K562 (cell line): ENCODE results near the gene COQ2. TPM values are rescaled to one million over a fixed set of nuclear protein-coding genes. Genes with fewer than 3 reads are reported as not detected.

ENCODE experiments used
- ATAC-seq: fragments of 200-7000 bp; cut with Tn5 transposase; 3 replicates; pipeline ENCODE4 v1.9.1; 2020; ENCODE audit warnings: moderate library complexity
- BruUV-seq: library from RNA; stranded (reverse); fragments of 400-500 nt; replicated peaks from 2 replicates; lab custom pipeline; 2021; lab: Mats Ljungman, UMichigan
- CTCF ChIA-PET: fragments of 300-600 bp; formaldehyde crosslinking; extraction: SDS; loops from one replicate; lab custom pipeline; 2021; ENCODE audit warnings: low intra/inter-chr PET ratio; lab: Yijun Ruan, JAX
- POLR2A ChIA-PET: fragments of 300-600, 350-650 bp; sonication (Branson Sonifier 250); formaldehyde crosslinking; extraction: SDS; loops from one replicate; lab custom pipeline; 2021; ENCODE audit warnings: antibody characterized with exemption, inconsistent platforms; lab: Yijun Ruan, JAX
- DNase-seq, 4 experiments: peaks; one replicate each; pipeline versions ENCODE4 v3.0.0 to v3.0.0-alpha.2; 2011 to 2018; ENCODE audit warnings: low spot score in 3 of 4, mixed read lengths in 3 of 4; ENCODE audit errors: extremely low read depth in 1 of 4
- FAIRE-seq: peaks from 2 replicates; lab custom pipeline; 2011; peaks lifted over from hg19 to GRCh38; lab: Jason Lieb, UNC
- H2AFZ ChIP-seq: 2 replicates; pipeline ENCODE4 v1.6.0; 2011; ENCODE audit warnings: low read depth, low read length, control low read depth, inconsistent platforms
- H3K27ac ChIP-seq: fragments of 200-600 bp; 3 replicates; pipeline ENCODE4 v1.8.0; 2011; ENCODE audit warnings: low read depth, mild to moderate bottlenecking, control low read depth, inconsistent platforms, low read length, moderate library complexity, mixed read lengths; ENCODE audit errors: extremely low read depth
- H3K27me3 ChIP-seq, 2 experiments: fragments of 300-600 bp in 1 of 2; 2 replicates in 1 of 2; 3 replicates in 1 of 2; pipeline versions ENCODE4 v1.6.0 to v1.8.0; 2011; ENCODE audit warnings: inconsistent platforms in 2 of 2, low read length in 2 of 2, mild to moderate bottlenecking in 1 of 2, mixed read lengths in 1 of 2, moderate library complexity in 1 of 2; ENCODE audit not compliant: control insufficient read depth in 2 of 2, insufficient read depth in 2 of 2
- H3K36me3 ChIP-seq: fragments of 300-600 bp; 3 replicates; pipeline ENCODE4 v1.8.0; 2011; ENCODE audit warnings: mild to moderate bottlenecking, low read length, inconsistent platforms; ENCODE audit not compliant: control insufficient read depth, insufficient read depth
- H3K4me1 ChIP-seq, 2 experiments: fragments of 200-600 bp in 1 of 2; replicated peaks in 1 of 2; 2 replicates in 1 of 2; 3 replicates in 1 of 2; pipeline versions ENCODE4 v1.5.1 to v1.8.0; 2011; ENCODE audit warnings: inconsistent platforms in 2 of 2, low read length in 2 of 2, mild to moderate bottlenecking in 1 of 2, mixed read lengths in 1 of 2, moderate library complexity in 1 of 2; ENCODE audit not compliant: control insufficient read depth in 2 of 2, insufficient read depth in 2 of 2
- H3K4me2 ChIP-seq: 2 replicates; pipeline ENCODE4 v1.6.1; 2011; ENCODE audit warnings: low read length, control low read depth, inconsistent platforms, mixed read lengths; ENCODE audit not compliant: insufficient read depth
- H3K4me3 ChIP-seq: fragments of 200-600 bp; sonication (generic), shearing (Covaris generic); 2 replicates; pipeline ENCODE4 v1.5.1; 2016; ENCODE audit warnings: control low read depth, inconsistent platforms
- H3K79me2 ChIP-seq: fragments of 200-600 bp; 3 replicates; pipeline ENCODE4 v1.8.0; 2011; ENCODE audit warnings: low read length, inconsistent platforms; ENCODE audit not compliant: control insufficient read depth, insufficient read depth
- H3K9ac ChIP-seq, 2 experiments: 2 replicates each; pipeline versions ENCODE4 v1.6.0 to v1.6.1; 2011; ENCODE audit warnings: low read depth in 2 of 2, low read length in 2 of 2, control low read depth in 1 of 2, inconsistent platforms in 1 of 2, mild to moderate bottlenecking in 1 of 2, mixed read lengths in 1 of 2; ENCODE audit not compliant: insufficient read depth in 1 of 2
- H3K9me1 ChIP-seq: one replicate; pipeline ENCODE4 v1.6.0; 2011; ENCODE audit warnings: inconsistent platforms, mild to moderate bottlenecking, low read length, moderate library complexity; ENCODE audit not compliant: control insufficient read depth, insufficient read depth
- H3K9me3 ChIP-seq: replicated peaks from 2 replicates; pipeline ENCODE4 v1.5.1; 2011; ENCODE audit warnings: low read depth, low read length, inconsistent platforms; ENCODE audit not compliant: control insufficient read depth, insufficient read depth
- H4K20me1 ChIP-seq: replicated peaks from 2 replicates; pipeline ENCODE4 v1.6.1; 2011; ENCODE audit warnings: low read length, inconsistent platforms, mixed read lengths; ENCODE audit not compliant: control insufficient read depth, insufficient read depth
- FOXA3 ChIP-seq, 2 experiments: fragments of 450-650 bp in 1 of 2; sonication (generic) in 1 of 2; formaldehyde crosslinking; IDR thresholded peaks in 1 of 2; conservative IDR thresholded peaks in 1 of 2; 2 replicates each; pipeline versions ENCODE4 v1.4.0 to v1.8.0; 2020 to 2022; ENCODE audit warnings: mild to moderate bottlenecking in 2 of 2, missing genetic modification reagents in 1 of 2
- HMGN3 ChIP-seq: IDR thresholded peaks from 2 replicates; pipeline ENCODE4 v1.6.1; 2011; ENCODE audit warnings: borderline replicate concordance, low read depth, mild to moderate bottlenecking, mixed read lengths, low read length; ENCODE audit not compliant: insufficient read length; ENCODE audit errors: extremely low read depth
- KLF10 ChIP-seq: fragments of 250-450 bp; sonication (Bioruptor Pico); IDR thresholded peaks from 2 replicates; pipeline ENCODE4 v1.6.1; 2021; ENCODE audit warnings: matching md5 sums
- NUFIP1 ChIP-seq: fragments of 450-650 bp; IDR thresholded peaks from 2 replicates; pipeline ENCODE4 v1.6.1; 2018; ENCODE audit not compliant: partially characterized antibody
- PRPF4 ChIP-seq: fragments of 200-400 bp; formaldehyde crosslinking; IDR thresholded peaks from one replicate; pipeline ENCODE4 v1.6.1; 2017; ENCODE audit warnings: low read length, low read depth, mild to moderate bottlenecking; ENCODE audit not compliant: insufficient read depth, poor library complexity, severe bottlenecking
- TEAD2 ChIP-seq: fragments of 450-650 bp; IDR thresholded peaks from 2 replicates; pipeline ENCODE4 v1.6.1; 2016; ENCODE audit warnings: missing genetic modification characterization, control low read depth, missing compliant biosample characterization
- YBX1 ChIP-seq: fragments of 450-650 bp; IDR thresholded peaks from 2 replicates; pipeline ENCODE4 v1.7.1; 2016; ENCODE audit warnings: mild to moderate bottlenecking
- ZNF445 ChIP-seq: fragments of 250-450 bp; sonication (Bioruptor Pico); IDR thresholded peaks from 2 replicates; pipeline ENCODE4 v1.4.0; 2020; ENCODE audit warnings: low read depth, mild to moderate bottlenecking, moderate library complexity
- WGBS: fragments of 100-300 bp; shearing (Covaris generic); methylation state at CpG from one replicate; pipeline ENCODE4 v1.1.6; 2016; ENCODE audit warnings: low coverage, mixed read lengths; ENCODE audit not compliant: insufficient coverage; ENCODE audit errors: missing lambda C conversion rate; 5-methylcytosine and 5-hydroxymethylcytosine counted together
- in situ Hi-C: fragments of 300-500 bp; cut with MboI; formaldehyde crosslinking; loops from 4 replicates; pipeline ENCODE4 v1.15.0; 2018; ENCODE audit warnings: inconsistent platforms, mixed read lengths
- intact Hi-C: fragments of 100-400 bp; cut with micrococcal nuclease; formaldehyde crosslinking; loops from 2 replicates; pipeline ENCODE4 v1.14.2; 2022
- polyA plus RNA-seq, 8 experiments: library from polyadenylated mRNA; depleted of rRNA in 4 of 8; stranded (reverse) in 5 of 8; unstranded in 3 of 8; fragments of >200 nt; fragmentation: Nextera tagmentation in 2 of 8; fragmentation: Illumina TruSeq in 1 of 8; extraction: Ambion mirVana in 2 of 8; extraction: Trizol in 1 of 8; gene quantifications; 2 replicates each; pipeline versions ENCODE4 v1.2.1 to v1.2.3, GENCODE V29; 2011 to 2014; ENCODE audit warnings: inconsistent platforms in 1 of 8, missing spikeins in 1 of 8
- total RNA-seq, 7 experiments: library from RNA; depleted of rRNA in 6 of 7; stranded (reverse); fragments of >200 nt in 6 of 7; fragmentation: Illumina TruSeq in 2 of 7; extraction: Trizol in 2 of 7; gene quantifications; 2 replicates each; pipeline versions ENCODE4 v1.2.1 to v1.2.3, GENCODE V29; 2011 to 2021; ENCODE audit warnings: low replicate concordance in 1 of 7
- TF ChIP-seq, protein P1 (sequence below): fragments of 450-650 bp; IDR thresholded peaks from 2 replicates; pipeline ENCODE4 v1.6.1; 2016; ENCODE audit warnings: borderline replicate concordance
- TF ChIP-seq, protein P2 (sequence below): fragments of 250-450 bp; sonication (Bioruptor Pico); IDR thresholded peaks from 2 replicates; pipeline ENCODE4 v1.4.0; 2020; ENCODE audit warnings: mild to moderate bottlenecking, moderate library complexity
- TF ChIP-seq, protein P3 (sequence below): fragments of 450-650 bp; IDR thresholded peaks from 2 replicates; pipeline ENCODE4 v1.6.1; 2016; ENCODE audit warnings: low read depth

The COQ2 gene
- total and polyA plus RNA-seq, 9 of the 15 experiments (the other 6 are each of a cell fraction or from before 2014, with no cell fraction given) = 1.9 to 13.5 (median 11.8) TPM

DNA sequence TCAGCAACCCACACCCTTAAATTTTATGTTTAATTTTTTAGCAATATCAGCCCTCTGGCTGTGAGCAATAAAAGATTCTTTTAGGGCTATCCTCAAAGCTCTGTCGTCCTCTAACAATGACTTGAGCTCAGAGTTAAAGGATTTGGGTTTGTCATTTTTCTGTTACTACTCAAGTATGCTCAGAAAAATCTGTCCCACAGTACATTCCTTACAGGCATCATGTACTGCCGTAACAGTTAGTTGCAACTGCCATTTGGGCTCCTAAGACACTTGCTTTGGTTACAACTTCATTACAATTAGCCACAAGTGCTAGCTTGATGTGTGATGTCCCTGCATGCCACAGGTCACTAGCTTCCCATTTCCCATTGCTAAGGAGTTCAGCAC lies 33.2 kb downstream of the COQ2 start:
- Histone ChIP-seq H3K79me2 (no peaks in the 10 kb centered on the region), H3K4me3 (no peak overlapping the region), H3K9me1 (no peaks in the 10 kb centered on the region), H3K4me2 (no peak overlapping the region), H3K9ac (no peak overlapping the region), H3K4me1 (no peaks in the 10 kb centered on the region; a peak in 2 of 5 replicates), H3K9me3 (no peaks in the 10 kb centered on the region), H3K27me3 (no peaks in the 10 kb centered on the region), H4K20me1 (no peaks in the 10 kb centered on the region; the same call in 1 of the 2 replicates), H3K36me3 (no peaks in the 10 kb centered on the region), H3K27ac (no peak overlapping the region), H2AFZ (no peak overlapping the region)
- intact Hi-C loops = no loop called here
- FAIRE-seq (no peak), DNase-seq (no peak), ATAC-seq (no peak)
- ChIA-PET CTCF (no interaction called here), POLR2A (interaction anchor here (1.0 kb wide), 1 partner anchor 18 kb away, joined by 3 read pairs; no protein-coding TSS in a partner anchor)
- in situ Hi-C loops = no loop called here
- WGBS = 31% methylated on average over 2 of the region's 2 CpGs
- BruUV-seq = no TSS peak
- TF ChIP-seq ZNF445 (CRISPR knock-in tag) (no peak), FOXA3 (CRISPR knock-in tag; conservative IDR thresholded peaks at IDR 0.05 in 1 of 2, IDR thresholded peaks at IDR 0.05 in 1 of 2) (no peak), KLF10 (CRISPR knock-in tag) (no peak), YBX1 (no peak), NUFIP1 (no peak), TEAD2 (tag) (no peak), PRPF4 (no peak), HMGN3 (no peak)
- TF ChIP-seq, protein P1, sequence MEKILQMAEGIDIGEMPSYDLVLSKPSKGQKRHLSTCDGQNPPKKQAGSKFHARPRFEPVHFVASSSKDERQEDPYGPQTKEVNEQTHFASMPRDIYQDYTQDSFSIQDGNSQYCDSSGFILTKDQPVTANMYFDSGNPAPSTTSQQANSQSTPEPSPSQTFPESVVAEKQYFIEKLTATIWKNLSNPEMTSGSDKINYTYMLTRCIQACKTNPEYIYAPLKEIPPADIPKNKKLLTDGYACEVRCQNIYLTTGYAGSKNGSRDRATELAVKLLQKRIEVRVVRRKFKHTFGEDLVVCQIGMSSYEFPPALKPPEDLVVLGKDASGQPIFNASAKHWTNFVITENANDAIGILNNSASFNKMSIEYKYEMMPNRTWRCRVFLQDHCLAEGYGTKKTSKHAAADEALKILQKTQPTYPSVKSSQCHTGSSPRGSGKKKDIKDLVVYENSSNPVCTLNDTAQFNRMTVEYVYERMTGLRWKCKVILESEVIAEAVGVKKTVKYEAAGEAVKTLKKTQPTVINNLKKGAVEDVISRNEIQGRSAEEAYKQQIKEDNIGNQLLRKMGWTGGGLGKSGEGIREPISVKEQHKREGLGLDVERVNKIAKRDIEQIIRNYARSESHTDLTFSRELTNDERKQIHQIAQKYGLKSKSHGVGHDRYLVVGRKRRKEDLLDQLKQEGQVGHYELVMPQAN = no peak
- TF ChIP-seq, protein P2, sequence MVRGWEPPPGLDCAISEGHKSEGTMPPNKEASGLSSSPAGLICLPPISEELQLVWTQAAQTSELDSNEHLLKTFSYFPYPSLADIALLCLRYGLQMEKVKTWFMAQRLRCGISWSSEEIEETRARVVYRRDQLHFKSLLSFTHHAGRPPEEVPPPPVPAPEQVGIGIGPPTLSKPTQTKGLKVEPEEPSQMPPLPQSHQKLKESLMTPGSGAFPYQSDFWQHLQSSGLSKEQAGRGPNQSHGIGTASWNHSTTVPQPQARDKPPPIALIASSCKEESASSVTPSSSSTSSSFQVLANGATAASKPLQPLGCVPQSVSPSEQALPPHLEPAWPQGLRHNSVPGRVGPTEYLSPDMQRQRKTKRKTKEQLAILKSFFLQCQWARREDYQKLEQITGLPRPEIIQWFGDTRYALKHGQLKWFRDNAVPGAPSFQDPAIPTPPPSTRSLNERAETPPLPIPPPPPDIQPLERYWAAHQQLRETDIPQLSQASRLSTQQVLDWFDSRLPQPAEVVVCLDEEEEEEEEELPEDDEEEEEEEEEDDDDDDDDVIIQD (CRISPR knock-in tag) = no peak
- TF ChIP-seq, protein P3, sequence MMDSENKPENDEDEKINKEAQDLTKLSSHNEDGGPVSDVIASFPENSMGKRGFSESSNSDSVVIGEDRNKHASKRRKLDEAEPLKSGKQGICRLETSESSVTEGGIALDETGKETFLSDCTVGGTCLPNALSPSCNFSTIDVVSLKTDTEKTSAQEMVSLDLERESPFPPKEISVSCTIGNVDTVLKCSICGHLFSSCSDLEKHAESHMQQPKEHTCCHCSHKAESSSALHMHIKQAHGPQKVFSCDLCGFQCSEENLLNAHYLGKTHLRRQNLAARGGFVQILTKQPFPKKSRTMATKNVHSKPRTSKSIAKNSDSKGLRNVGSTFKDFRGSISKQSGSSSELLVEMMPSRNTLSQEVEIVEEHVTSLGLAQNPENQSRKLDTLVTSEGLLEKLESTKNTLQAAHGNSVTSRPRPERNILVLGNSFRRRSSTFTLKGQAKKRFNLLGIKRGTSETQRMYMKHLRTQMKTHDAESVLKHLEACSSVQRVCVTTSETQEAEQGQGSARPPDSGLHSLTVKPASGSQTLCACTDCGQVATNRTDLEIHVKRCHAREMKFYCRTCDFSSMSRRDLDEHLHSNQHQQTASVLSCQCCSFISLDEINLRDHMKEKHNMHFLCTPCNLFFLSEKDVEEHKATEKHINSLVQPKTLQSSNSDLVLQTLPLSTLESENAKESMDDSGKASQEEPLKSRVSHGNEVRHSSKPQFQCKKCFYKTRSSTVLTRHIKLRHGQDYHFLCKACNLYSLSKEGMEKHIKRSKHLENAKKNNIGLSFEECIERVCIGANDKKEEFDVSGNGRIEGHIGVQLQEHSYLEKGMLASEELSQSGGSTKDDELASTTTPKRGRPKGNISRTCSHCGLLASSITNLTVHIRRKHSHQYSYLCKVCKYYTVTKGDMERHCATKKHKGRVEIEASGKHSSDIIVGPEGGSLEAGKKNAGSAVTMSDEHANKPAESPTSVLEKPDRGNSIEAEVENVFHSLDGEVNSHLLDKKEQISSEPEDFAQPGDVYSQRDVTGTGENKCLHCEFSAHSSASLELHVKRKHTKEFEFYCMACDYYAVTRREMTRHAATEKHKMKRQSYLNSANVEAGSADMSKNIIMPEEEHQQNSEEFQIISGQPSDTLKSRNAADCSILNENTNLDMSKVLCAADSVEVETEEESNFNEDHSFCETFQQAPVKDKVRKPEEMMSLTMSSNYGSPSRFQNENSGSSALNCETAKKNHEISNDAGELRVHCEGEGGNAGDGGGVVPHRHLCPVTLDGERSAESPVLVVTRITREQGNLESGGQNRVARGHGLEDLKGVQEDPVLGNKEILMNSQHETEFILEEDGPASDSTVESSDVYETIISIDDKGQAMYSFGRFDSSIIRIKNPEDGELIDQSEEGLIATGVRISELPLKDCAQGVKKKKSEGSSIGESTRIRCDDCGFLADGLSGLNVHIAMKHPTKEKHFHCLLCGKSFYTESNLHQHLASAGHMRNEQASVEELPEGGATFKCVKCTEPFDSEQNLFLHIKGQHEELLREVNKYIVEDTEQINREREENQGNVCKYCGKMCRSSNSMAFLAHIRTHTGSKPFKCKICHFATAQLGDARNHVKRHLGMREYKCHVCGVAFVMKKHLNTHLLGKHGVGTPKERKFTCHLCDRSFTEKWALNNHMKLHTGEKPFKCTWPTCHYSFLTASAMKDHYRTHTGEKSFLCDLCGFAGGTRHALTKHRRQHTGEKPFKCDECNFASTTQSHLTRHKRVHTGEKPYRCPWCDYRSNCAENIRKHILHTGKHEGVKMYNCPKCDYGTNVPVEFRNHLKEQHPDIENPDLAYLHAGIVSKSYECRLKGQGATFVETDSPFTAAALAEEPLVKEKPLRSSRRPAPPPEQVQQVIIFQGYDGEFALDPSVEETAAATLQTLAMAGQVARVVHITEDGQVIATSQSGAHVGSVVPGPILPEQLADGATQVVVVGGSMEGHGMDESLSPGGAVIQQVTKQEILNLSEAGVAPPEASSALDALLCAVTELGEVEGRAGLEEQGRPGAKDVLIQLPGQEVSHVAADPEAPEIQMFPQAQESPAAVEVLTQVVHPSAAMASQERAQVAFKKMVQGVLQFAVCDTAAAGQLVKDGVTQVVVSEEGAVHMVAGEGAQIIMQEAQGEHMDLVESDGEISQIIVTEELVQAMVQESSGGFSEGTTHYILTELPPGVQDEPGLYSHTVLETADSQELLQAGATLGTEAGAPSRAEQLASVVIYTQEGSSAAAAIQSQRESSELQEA = no peak
